NCI-H510A (cell line): ENCODE measurements around the gene ZNF385A.
A peak's percentile ranks its signal among the peaks of the same experiment; 100 is the strongest.
"Not testable (repeated sequence)": the region's sequence is repeated elsewhere in the genome, so short reads cannot be mapped to it uniquely, and the experiment has no call there.

Source experiments
- DNase-seq: peaks from one replicate; lab custom pipeline; 2025; lab: John Stamatoyannopoulos, UW

Gene ZNF385A

DNA sequence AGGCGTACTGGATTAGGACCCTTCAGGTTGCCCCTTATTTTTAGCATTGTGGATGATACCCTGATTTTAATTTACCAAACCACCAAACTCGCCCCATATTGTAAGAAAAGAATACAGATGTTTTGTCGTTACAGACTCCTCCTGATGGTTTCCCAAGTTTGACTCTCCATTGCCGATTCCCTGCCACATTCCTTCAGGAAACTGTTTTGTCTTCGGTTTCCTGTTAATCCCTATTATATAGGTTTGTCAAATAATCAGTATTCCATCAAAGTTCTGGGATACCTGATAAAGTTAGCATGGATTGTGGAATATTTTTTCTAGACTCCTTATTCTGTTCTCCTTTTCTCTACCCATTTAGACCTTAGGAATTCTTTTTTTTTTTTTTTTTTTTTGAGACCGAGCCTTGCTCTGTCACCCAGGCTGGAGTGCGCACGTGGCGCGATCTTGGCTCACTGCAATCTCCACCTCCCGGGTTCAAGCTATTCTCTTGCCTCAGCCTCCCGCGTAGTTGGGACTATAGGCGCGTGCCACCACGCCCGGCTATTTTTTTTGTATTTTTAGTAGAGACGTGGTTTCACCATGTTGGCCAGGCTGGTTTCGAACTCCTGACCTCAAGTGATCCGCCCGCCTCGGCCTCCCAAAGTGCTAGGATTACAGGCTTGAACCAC lies 59.0 kb downstream of the ZNF385A start:
- not testable (repeated sequence) for DNase-seq

DNA sequence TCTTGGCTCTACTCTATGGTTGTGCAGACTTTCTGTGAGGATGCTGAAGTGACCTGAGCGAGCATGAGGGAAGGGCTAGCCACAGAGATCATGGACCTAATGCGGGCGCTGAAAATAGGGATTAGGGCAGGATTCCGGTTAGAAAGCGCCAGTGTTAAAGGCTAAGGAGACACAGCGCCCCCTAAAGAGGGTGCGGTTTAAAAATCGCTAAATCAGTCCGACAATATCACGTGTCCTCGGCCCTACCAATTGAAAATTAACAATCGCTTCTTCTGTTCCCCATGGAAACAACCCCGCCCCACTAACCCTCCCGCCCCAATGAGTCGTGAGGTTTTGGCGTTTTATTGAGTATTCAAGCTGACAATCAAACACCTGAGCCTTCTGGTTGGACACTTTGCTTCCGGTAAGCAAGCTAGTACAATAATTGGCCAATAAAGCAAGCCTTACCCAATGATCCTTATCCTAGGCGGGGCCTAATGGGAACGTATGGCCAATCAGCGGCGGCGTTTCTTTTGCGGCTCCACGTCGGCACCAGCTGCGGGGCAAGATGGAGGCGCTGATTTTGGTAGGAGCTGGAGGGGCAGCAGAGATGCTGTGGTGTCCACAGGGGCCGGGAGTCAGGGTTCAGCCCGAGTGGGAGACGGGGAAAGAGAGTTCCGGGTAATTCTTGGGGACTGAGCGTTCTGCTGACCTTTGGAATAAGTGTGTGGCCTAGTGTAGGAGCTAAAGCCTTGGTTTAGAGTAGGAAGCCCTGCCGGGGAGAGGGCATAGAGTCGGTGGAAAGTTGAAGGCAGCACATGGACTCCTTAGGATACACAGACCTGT lies 59.7 kb downstream of the ZNF385A start, which contains the start of gene COPZ1:
TSS of gene COPZ1 (plus strand) at position 515 of the 825 bp plus-strand sequence. CDS start at position 548, 33 bp downstream.
- peak; percentile 99 for DNase-seq

DNA sequence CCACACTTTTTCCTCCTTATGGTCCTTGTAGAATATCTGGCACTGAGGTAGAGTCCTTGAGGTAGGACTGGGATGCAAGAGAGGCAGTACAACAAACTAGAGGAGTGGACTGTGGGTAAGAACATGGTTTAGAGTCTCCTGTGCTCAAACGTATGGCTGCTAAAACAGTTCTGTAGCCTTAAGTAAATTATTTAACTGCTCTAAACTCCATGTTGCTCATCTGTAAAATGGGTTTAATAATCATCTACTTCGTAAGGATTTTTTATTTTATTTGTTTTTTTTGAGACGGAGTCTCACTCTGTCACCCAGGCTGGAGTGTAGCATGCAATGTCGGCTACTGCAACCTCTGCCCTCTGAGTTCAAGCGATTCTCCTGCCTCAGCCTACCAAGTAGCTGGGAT lies 63.2 kb downstream of the ZNF385A start:
- no peak for DNase-seq
